ENCODE measurements around the gene KDM2A. TPM values are rescaled to one million over a fixed set of nuclear protein-coding genes. Genes with fewer than 3 reads are reported as not detected.

Gene KDM2A
- total RNA-seq, 1 donor from 2014 or later = 38.4 TPM

DNA sequence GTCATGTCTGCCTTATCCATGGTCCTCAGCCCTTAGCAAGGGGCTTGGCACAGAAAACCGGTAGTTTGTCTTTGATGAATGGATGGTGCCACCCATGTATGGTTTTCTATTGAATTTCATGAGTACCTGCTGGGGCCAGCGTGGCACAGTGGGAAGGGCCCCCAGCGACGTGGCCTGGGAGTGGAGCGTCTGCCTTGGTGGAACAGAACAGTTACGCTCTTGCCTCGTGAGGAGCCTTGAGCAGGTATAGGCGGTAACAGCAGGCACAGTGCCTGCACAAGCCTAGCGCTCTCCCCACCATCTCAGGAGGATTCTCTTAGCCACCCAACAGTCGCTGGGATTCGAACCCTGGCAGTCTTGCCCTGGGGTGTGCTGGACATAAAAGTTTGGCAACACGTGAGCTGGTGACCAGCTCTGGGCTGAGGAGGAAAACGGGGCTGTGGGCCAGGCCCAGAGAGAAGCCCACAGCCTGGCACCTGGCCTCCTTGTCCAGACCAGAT, 181.2 kb downstream of the KDM2A start:
- TF ChIP-seq, protein P1, sequence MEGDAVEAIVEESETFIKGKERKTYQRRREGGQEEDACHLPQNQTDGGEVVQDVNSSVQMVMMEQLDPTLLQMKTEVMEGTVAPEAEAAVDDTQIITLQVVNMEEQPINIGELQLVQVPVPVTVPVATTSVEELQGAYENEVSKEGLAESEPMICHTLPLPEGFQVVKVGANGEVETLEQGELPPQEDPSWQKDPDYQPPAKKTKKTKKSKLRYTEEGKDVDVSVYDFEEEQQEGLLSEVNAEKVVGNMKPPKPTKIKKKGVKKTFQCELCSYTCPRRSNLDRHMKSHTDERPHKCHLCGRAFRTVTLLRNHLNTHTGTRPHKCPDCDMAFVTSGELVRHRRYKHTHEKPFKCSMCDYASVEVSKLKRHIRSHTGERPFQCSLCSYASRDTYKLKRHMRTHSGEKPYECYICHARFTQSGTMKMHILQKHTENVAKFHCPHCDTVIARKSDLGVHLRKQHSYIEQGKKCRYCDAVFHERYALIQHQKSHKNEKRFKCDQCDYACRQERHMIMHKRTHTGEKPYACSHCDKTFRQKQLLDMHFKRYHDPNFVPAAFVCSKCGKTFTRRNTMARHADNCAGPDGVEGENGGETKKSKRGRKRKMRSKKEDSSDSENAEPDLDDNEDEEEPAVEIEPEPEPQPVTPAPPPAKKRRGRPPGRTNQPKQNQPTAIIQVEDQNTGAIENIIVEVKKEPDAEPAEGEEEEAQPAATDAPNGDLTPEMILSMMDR (IDR thresholded peaks at IDR 0.05; ENCODE audit: insufficient read depth, low read length, severe bottlenecking) = no peak
- FAIRE-seq (peak; percentile 28), DNase-seq (ENCODE audit: low read depth) (no peak)
- H3K4me3 ChIP-seq (ENCODE audit: low read depth, low read length) = no peak overlapping the region
- peaks cover 22% of the 10 kb centered on the region for H3K36me3 ChIP-seq (ENCODE audit: control insufficient read depth, insufficient read depth, low read length)
- H3K27me3 ChIP-seq (ENCODE audit: control insufficient read depth, insufficient read depth, low read length) = no peaks in the 10 kb centered on the region

DNA sequence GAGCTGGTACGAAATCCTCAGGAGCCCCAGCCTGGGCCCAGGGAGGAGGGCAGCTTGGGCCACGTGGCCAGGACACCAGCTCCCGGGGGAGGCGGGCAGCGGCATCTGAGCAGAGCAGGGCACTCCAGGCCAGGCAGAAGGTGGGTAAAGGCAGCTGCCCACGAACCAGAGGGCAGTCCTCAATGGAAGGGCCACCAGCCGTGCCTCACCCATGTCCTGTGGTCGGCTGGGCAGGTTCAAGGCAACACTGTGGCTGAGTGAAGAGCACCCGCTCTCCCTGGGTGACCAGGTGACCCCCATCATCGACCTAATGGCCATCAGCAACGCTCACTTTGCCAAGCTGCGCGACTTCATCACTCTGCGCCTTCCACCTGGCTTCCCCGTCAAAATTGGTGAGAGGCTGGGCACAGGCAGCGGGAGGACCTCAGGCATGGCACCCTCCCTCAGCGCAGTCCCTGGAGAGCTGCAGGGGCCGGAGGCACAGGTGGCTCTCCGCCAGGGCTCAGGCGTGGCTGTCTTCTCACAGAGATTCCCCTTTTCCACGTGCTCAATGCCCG, 181.8 kb downstream of the KDM2A start:
- Histone ChIP-seq H3K4me3 (ENCODE audit: low read depth, low read length) (no peak overlapping the region), H3K36me3 (ENCODE audit: control insufficient read depth, insufficient read depth, low read length) (peaks cover 24% of the 10 kb centered on the region), H3K27me3 (ENCODE audit: control insufficient read depth, insufficient read depth, low read length) (no peaks in the 10 kb centered on the region)
- TF ChIP-seq, protein P1 (IDR thresholded peaks at IDR 0.05; ENCODE audit: insufficient read depth, low read length, severe bottlenecking) = no peak
- FAIRE-seq (no peak), DNase-seq (ENCODE audit: low read depth) (no peak)

DNA sequence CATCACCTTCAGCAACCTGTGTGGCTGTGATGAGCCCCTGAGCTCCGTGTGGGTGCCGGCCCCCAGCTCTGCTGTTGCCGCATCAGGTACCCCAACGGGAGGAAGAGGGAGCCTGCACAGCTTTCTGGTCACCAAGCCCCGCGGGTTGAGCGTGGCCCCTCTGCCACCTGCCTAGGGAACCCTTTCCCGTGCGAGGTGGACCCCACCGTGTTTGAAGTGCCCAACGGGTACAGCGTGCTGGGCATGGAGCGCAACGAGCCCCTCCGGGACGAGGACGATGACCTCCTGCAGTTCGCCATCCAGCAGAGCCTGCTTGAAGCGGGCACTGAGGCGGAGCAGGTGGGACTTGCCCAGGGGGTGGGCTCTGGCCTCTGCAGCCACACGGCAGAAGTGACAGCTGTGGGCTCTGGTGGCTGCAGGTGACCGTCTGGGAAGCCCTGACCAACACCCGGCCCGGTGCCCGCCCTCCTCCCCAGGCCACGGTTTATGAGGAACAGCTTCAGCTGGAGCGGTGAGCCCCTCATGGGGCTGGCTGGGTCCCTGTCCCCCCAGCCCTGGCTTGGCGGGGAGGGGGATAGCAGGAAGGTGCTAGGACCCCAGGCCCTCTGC, 182.4 kb downstream of the KDM2A start:
- no peak for DNase-seq (ENCODE audit: low read depth)
- no peaks in the 10 kb centered on the region for H3K27me3 ChIP-seq (ENCODE audit: control insufficient read depth, insufficient read depth, low read length)
- no peak for FAIRE-seq
- H3K36me3 ChIP-seq (ENCODE audit: control insufficient read depth, insufficient read depth, low read length) = peaks cover 24% of the 10 kb centered on the region
- H3K4me3 ChIP-seq (ENCODE audit: low read depth, low read length) = no peak overlapping the region
- TF ChIP-seq, protein P1 (IDR thresholded peaks at IDR 0.05; ENCODE audit: insufficient read depth, low read length, severe bottlenecking) = no peak

DNA sequence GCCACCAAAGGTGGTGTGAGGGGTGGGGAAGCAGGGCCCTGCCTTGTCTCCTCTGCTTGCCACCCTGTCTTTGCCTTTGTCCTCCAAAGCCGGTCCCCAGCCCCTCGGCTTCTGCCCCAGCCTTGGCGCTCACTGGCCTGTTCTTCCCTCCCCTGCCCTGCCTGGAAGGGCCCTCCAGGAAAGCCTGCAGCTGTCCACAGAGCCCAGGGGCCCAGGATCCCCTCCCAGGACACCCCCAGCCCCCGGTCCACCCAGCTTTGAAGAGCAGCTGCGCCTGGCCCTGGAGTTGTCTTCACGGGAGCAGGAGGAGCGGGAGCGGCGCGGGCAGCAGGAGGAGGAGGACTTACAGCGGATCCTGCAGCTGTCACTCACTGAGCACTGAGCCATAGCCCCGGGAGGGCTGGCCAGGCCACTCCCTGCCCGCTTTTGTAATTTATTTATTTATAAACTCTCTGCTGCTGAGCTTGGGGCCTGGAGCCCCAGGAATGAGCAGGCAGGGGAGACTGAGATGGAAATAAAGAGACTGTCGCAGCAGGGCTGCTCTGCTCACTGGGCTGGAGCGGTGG, 183.0 kb downstream of the KDM2A start:
- TF ChIP-seq, protein P1 (IDR thresholded peaks at IDR 0.05; ENCODE audit: insufficient read depth, low read length, severe bottlenecking) = no peak
- peak overlapping the region; percentile 96 for H3K4me3 ChIP-seq (ENCODE audit: low read depth, low read length)
- FAIRE-seq (no peak), DNase-seq (ENCODE audit: low read depth) (peak; percentile 71)
- H3K36me3 ChIP-seq (ENCODE audit: control insufficient read depth, insufficient read depth, low read length) = peaks cover 25% of the 10 kb centered on the region
- no peaks in the 10 kb centered on the region for H3K27me3 ChIP-seq (ENCODE audit: control insufficient read depth, insufficient read depth, low read length)

DNA sequence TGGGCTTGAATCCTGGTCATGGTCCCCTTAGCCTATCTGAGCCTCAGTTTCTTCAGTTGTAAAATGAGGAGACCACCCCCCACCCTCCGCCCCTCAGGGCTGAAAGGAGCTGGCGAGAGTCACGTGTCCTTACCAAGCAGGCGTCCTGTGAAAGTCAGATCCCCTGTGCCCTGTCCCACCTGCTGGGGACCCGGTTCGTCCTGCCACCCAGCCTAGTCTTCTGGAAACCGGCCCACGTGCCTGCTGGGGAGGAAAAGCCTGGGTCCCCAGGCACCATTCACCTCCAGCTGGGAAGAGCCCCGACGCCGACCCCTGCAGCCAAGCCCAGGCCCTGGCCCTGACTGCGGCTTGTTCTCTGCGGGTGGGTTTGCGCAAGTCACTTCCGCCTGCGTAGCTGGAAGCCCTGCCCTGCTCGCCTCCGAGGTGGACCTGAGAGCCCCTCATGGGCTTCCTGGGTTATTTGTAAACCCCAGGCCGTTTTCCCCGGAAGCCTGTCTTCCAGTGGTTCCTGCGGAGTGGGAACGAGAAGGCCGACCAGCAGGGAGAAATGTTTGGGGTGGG, 183.6 kb downstream of the KDM2A start:
- FAIRE-seq (no peak), DNase-seq (ENCODE audit: low read depth) (peak; percentile 40)
- peak overlapping the region; percentile 96 for H3K4me3 ChIP-seq (ENCODE audit: low read depth, low read length)
- H3K27me3 ChIP-seq (ENCODE audit: control insufficient read depth, insufficient read depth, low read length) = no peaks in the 10 kb centered on the region
- peaks cover 29% of the 10 kb centered on the region for H3K36me3 ChIP-seq (ENCODE audit: control insufficient read depth, insufficient read depth, low read length)
- TF ChIP-seq, protein P1 (IDR thresholded peaks at IDR 0.05; ENCODE audit: insufficient read depth, low read length, severe bottlenecking) = no peak
